GM12878 (cell line): Measurements from ENCODE around the gene SMIM1. TPM values are rescaled to one million over a fixed set of nuclear protein-coding genes. Genes with fewer than 3 reads are reported as not detected.
A peak's percentile ranks its signal among the peaks of the same experiment; 100 is the strongest.

Experiments
- BACH1 ChIP-seq: fragments of 450-650 bp; IDR thresholded peaks from 2 replicates; pipeline ENCODE4 v1.6.1; 2017; ENCODE audit warnings: mild to moderate bottlenecking, borderline replicate concordance
- CBFB ChIP-seq: IDR thresholded peaks from 2 replicates; pipeline ENCODE4 v1.6.1; 2016; ENCODE audit warnings: antibody characterized with exemption, low read depth
- DPF2 ChIP-seq: fragments of 450-650 bp; IDR thresholded peaks from 2 replicates; pipeline ENCODE4 v1.6.1; 2017; ENCODE audit warnings: mild to moderate bottlenecking
- ELK1 ChIP-seq: IDR thresholded peaks from 2 replicates; pipeline ENCODE4 v1.6.1; 2012; ENCODE audit warnings: low read depth, low read length, improper control_type of control experiment
- EZH2 ChIP-seq: IDR thresholded peaks from 2 replicates; pipeline ENCODE4 v1.6.1; 2012; ENCODE audit warnings: low read depth, mild to moderate bottlenecking, control low read depth, inconsistent platforms, low read length, borderline replicate concordance; ENCODE audit not compliant: control insufficient read depth
- GABPA ChIP-seq: IDR thresholded peaks from 2 replicates; pipeline ENCODE4 v1.6.1; 2014; ENCODE audit warnings: antibody characterized with exemption, low read depth, mild to moderate bottlenecking, inconsistent platforms
- IRF4 ChIP-seq: IDR thresholded peaks from 2 replicates; pipeline ENCODE4 v1.6.1; 2011; ENCODE audit warnings: low read depth, low read length
- MEF2B ChIP-seq: fragments of 450-650 bp; IDR thresholded peaks from 2 replicates; pipeline ENCODE4 v1.6.1; 2018; ENCODE audit warnings: mild to moderate bottlenecking, moderate library complexity; ENCODE audit not compliant: partially characterized antibody, poor library complexity, severe bottlenecking
- MYB ChIP-seq: fragments of 150-350 bp; IDR thresholded peaks from 2 replicates; pipeline ENCODE4 v1.6.1; 2014; ENCODE audit warnings: mild to moderate bottlenecking, low read depth, low read length, borderline replicate concordance
- RELB ChIP-seq: fragments of 450-650 bp; IDR thresholded peaks from 2 replicates; pipeline ENCODE4 v1.6.1; 2017; ENCODE audit warnings: low read depth, mild to moderate bottlenecking, moderate library complexity
- SKIL ChIP-seq: fragments of 450-650 bp; IDR thresholded peaks from 2 replicates; pipeline ENCODE4 v1.6.1; 2017; ENCODE audit warnings: mild to moderate bottlenecking, low read depth, inconsistent platforms; ENCODE audit not compliant: poor library complexity, severe bottlenecking
- SP1 ChIP-seq: IDR thresholded peaks from one replicate; pipeline ENCODE4 v1.6.1; 2011; ENCODE audit warnings: low read depth, low read length
- SPI1 ChIP-seq: IDR thresholded peaks from 2 replicates; pipeline ENCODE4 v1.6.1; 2011; ENCODE audit warnings: low read depth, mild to moderate bottlenecking, low read length, moderate library complexity, borderline replicate concordance; ENCODE audit not compliant: insufficient read depth
- SUPT20H ChIP-seq: IDR thresholded peaks from 2 replicates; pipeline ENCODE4 v1.6.1; 2011; ENCODE audit warnings: low read depth, mild to moderate bottlenecking, low read length, moderate library complexity, borderline replicate concordance; ENCODE audit not compliant: control insufficient read depth
- TBL1XR1 ChIP-seq: IDR thresholded peaks from 2 replicates; pipeline ENCODE4 v1.6.1; 2012; ENCODE audit warnings: low read depth, low read length, improper control_type of control experiment
- YBX1 ChIP-seq: fragments of 450-650 bp; IDR thresholded peaks from 2 replicates; pipeline ENCODE4 v1.6.1; 2016; ENCODE audit warnings: antibody characterized with exemption
- ZBTB11 ChIP-seq: fragments of 450-650 bp; formaldehyde crosslinking; IDR thresholded peaks from 2 replicates; pipeline ENCODE4 v1.5.0; 2022; ENCODE audit warnings: mild to moderate bottlenecking, missing genetic modification characterization
- ZNF687 ChIP-seq: fragments of 450-650 bp; IDR thresholded peaks from 2 replicates; pipeline ENCODE4 v1.6.1; 2017; ENCODE audit warnings: mild to moderate bottlenecking, moderate library complexity
- polyA plus RNA-seq, 11 experiments: library from polyadenylated mRNA; depleted of rRNA in 4 of 11; unstranded in 6 of 11; stranded (reverse) in 5 of 11; fragments of >200 nt; fragmentation: Nextera tagmentation in 4 of 11; fragmentation: Illumina TruSeq in 1 of 11; extraction: Ambion mirVana in 4 of 11; extraction: Trizol in 1 of 11; gene quantifications; 1 replicate in 1 of 11; 2 replicates in 10 of 11; pipeline versions ENCODE4 v1.2.1 to v1.2.3, GENCODE V29; 2011 to 2016; ENCODE audit warnings: inconsistent platforms in 2 of 11, missing spikeins in 2 of 11, low read depth in 1 of 11
- total RNA-seq, 4 experiments: library from RNA; depleted of rRNA in 3 of 4; stranded (reverse); fragments of >200 nt in 3 of 4; fragmentation: Illumina TruSeq in 1 of 4; extraction: Trizol in 1 of 4; gene quantifications; 2 replicates each; pipeline versions ENCODE4 v1.2.1 to v1.2.3, GENCODE V29; 2013 to 2021

SMIM1 gene
- total and polyA plus RNA-seq, 10 of the 15 experiments (the other 5 are each of a cell fraction or from before 2014, with no cell fraction given): 0.30 to 0.37 TPM; not detected in 8

GRCh38 chr1:3787349-3787715 is 14.8 kb downstream of the SMIM1 start (continued):
- no peak for TF ChIP-seq ZNF687
- peak; percentile 88 for TF ChIP-seq SKIL
- TF ChIP-seq GABPA: 0 out of 2 replicates have a peak, but pooled peaks have one; percentile 25
- TF ChIP-seq ZBTB11 (CRISPR knock-in tag): no peak
- no peak for TF ChIP-seq BACH1
- peak; percentile 78 for TF ChIP-seq CBFB
- TF ChIP-seq SP1: peak; percentile 38
- peak; percentile 77 for TF ChIP-seq SPI1
- TF ChIP-seq MYB: no peak
- no peak for TF ChIP-seq YBX1
- TF ChIP-seq RELB: no peak
- TF ChIP-seq TBL1XR1: peak; percentile 60; the same call in 1 of the 2 replicates
- TF ChIP-seq SUPT20H: no peak
- TF ChIP-seq EZH2: no peak
- no peak for TF ChIP-seq ELK1
- TF ChIP-seq DPF2: 0 out of 2 replicates have a peak, but pooled peaks have one; percentile 64
- peak; percentile 85 for TF ChIP-seq IRF4
- peak; percentile 96 for TF ChIP-seq MEF2B
